ENCODE data around the gene WDR33.

- TF ChIP-seq, protein P1, sequence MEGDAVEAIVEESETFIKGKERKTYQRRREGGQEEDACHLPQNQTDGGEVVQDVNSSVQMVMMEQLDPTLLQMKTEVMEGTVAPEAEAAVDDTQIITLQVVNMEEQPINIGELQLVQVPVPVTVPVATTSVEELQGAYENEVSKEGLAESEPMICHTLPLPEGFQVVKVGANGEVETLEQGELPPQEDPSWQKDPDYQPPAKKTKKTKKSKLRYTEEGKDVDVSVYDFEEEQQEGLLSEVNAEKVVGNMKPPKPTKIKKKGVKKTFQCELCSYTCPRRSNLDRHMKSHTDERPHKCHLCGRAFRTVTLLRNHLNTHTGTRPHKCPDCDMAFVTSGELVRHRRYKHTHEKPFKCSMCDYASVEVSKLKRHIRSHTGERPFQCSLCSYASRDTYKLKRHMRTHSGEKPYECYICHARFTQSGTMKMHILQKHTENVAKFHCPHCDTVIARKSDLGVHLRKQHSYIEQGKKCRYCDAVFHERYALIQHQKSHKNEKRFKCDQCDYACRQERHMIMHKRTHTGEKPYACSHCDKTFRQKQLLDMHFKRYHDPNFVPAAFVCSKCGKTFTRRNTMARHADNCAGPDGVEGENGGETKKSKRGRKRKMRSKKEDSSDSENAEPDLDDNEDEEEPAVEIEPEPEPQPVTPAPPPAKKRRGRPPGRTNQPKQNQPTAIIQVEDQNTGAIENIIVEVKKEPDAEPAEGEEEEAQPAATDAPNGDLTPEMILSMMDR (IDR thresholded peaks at IDR 0.05; ENCODE audit: borderline replicate concordance, extremely low read depth, low read length, poor library complexity, severe bottlenecking): no peak
- no peak for TF ChIP-seq EZH2 (IDR thresholded peaks at IDR 0.05; ENCODE audit: borderline replicate concordance, low read depth, low read length, severe bottlenecking)
These were observed 159.6 kb downstream of the WDR33 start for GRCh38 chr2:127651381-127651809.

All from DND-41 (cell line).